Body of pancreas (tissue), 4 donors: Measurements from ENCODE around the gene ST3GAL4. TPM values are rescaled to one million over a fixed set of nuclear protein-coding genes. Genes with fewer than 3 reads are reported as not detected.

Experiments
- ATAC-seq: fragments of 150-250 bp; one replicate; pipeline ENCODE4 v1.9.1; 2016
- DNase-seq, 4 donors: peaks; one replicate each; pipeline ENCODE4 v3.0.0-alpha.2; 2019
- H3K27ac ChIP-seq, 4 donors: fragments of 200-600 bp; sonication (generic); 1 replicate in 3 of 4; 2 replicates in 1 of 4; pipeline versions ENCODE4 v1.5.1 to v1.6.1; 2016 to 2019; ENCODE audit warnings: mild to moderate bottlenecking in 1 of 4, mixed read lengths in 1 of 4, moderate library complexity in 1 of 4
- H3K27me3 ChIP-seq, 2 donors: fragments of 200-600 bp; sonication (generic); one replicate each; pipeline ENCODE4 v1.6.0; 2016; ENCODE audit warnings: mild to moderate bottlenecking in 1 of 2
- H3K36me3 ChIP-seq, 2 donors: fragments of 200-600 bp; sonication (generic); replicated peaks in 1 of 2; 2 replicates each; pipeline ENCODE4 v1.5.1; 2016; ENCODE audit warnings: low read depth in 2 of 2; ENCODE audit not compliant: insufficient read depth in 1 of 2
- H3K4me1 ChIP-seq: fragments of 200-600 bp; sonication (generic); one replicate; pipeline ENCODE4 v1.6.0; 2016
- H3K4me3 ChIP-seq, 2 donors: fragments of 200-600 bp; sonication (generic); 1 replicate in 1 of 2; 2 replicates in 1 of 2; pipeline ENCODE4 v1.5.1; 2016 to 2019
- H3K9me3 ChIP-seq, 3 donors: fragments of 200-600 bp; sonication (generic); 1 replicate in 2 of 3; 2 replicates in 1 of 3; pipeline ENCODE4 v1.5.1; 2016
- POLR2A ChIP-seq, 3 donors: fragments of 450-650 bp; IDR thresholded peaks; one replicate each; pipeline ENCODE4 v1.6.1; 2016; ENCODE audit warnings: antibody characterized with exemption in 3 of 3, mild to moderate bottlenecking in 2 of 3
- WGBS, 2 donors: methylation state at CpG; one replicate each; pipeline ENCODE4 v1.1.5; 2017; 5-methylcytosine and 5-hydroxymethylcytosine counted together
- intact Hi-C: fragments of 100-400 bp; cut with DNase I; formaldehyde crosslinking; loops from one replicate; pipeline ENCODE4 v1.15.1; 2023
- total RNA-seq, 2 donors: library from RNA; depleted of rRNA; stranded (reverse); fragments of >200 nt; gene quantifications; one replicate each; pipeline ENCODE4 v1.1.0, GENCODE V29; 2016
- TF ChIP-seq, protein P1 (sequence below), 7 experiments: fragments of 450-650 bp in 4 of 7; fragments of 200-600 bp in 3 of 7; sonication (generic) in 3 of 7; IDR thresholded peaks; one replicate each; pipeline ENCODE4 v1.5.1; 2016 to 2019; ENCODE audit warnings: antibody characterized with exemption in 7 of 7

Gene ST3GAL4
- total RNA-seq, 2 donors from 2014 or later: 7.5 to 14.8 TPM

DNA sequence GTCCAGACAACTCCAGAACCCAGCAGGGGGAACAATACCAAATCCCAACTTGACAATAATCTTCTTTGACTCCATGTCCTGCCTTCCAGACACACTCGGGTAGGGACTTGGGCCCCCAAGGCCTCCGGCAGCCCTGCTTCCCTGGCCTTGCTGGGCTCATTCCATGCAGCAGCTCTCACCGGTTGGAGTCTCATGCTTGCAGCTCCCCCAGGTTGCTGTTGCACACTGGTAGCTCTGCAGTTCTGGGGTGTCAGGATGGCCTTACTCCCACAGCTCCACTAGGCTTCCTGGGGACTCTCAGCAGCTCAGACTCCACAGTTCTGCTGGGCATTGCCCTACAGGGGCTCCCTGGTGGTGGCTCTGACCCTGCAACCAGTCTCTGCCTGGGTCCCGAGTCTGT lies 42.8 kb downstream of the ST3GAL4 start:
- H3K4me3 ChIP-seq: no peak overlapping the region
- 67 to 84% methylated on average over 1 to 4 of the region's 4 CpGs for WGBS, 2 donors
- TF ChIP-seq, protein P1, sequence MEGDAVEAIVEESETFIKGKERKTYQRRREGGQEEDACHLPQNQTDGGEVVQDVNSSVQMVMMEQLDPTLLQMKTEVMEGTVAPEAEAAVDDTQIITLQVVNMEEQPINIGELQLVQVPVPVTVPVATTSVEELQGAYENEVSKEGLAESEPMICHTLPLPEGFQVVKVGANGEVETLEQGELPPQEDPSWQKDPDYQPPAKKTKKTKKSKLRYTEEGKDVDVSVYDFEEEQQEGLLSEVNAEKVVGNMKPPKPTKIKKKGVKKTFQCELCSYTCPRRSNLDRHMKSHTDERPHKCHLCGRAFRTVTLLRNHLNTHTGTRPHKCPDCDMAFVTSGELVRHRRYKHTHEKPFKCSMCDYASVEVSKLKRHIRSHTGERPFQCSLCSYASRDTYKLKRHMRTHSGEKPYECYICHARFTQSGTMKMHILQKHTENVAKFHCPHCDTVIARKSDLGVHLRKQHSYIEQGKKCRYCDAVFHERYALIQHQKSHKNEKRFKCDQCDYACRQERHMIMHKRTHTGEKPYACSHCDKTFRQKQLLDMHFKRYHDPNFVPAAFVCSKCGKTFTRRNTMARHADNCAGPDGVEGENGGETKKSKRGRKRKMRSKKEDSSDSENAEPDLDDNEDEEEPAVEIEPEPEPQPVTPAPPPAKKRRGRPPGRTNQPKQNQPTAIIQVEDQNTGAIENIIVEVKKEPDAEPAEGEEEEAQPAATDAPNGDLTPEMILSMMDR (IDR thresholded peaks at IDR 0.05): no peak
- no peak for TF ChIP-seq POLR2A (IDR thresholded peaks at IDR 0.05)
- H3K27ac ChIP-seq: no peak overlapping the region
- no peaks in the 10 kb centered on the region for H3K27me3 ChIP-seq
- no peak for DNase-seq
- H3K9me3 ChIP-seq: no peaks in the 10 kb centered on the region
- intact Hi-C loops: no loop called here
- ATAC-seq: no peak
- H3K4me1 ChIP-seq: no peaks in the 10 kb centered on the region
- H3K36me3 ChIP-seq: no peaks in the 10 kb centered on the region

DNA sequence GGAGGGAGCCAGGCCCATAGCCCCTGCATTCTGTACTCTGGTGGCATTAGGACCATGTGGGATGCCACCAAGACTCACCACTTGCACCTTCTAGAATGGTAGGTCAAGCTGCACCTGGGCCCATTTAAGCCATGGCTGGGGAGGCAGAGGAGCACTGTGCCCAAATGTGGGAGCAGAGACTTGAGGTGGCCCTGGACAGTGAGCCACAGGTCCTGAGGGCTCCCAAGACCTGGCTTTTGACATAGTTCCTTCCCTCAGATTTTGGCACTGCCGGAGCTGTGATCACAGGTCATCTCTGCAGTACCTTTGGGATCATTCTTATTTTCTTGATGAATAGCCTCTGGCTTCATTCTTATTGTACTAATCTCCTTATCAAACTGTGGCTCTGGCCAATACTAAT lies 43.2 kb downstream of the ST3GAL4 start:
- no peak for TF ChIP-seq POLR2A (IDR thresholded peaks at IDR 0.05)
- TF ChIP-seq, protein P1 (IDR thresholded peaks at IDR 0.05): no peak
- no peak overlapping the region for H3K4me3 ChIP-seq
- no peaks in the 10 kb centered on the region for H3K9me3 ChIP-seq
- no peaks in the 10 kb centered on the region for H3K36me3 ChIP-seq
- DNase-seq: no peak
- 92 to 100% methylated on average over 1 of the region's 1 CpG for WGBS, 2 donors
- no peak overlapping the region for H3K27ac ChIP-seq
- intact Hi-C loops: no loop called here
- no peak for ATAC-seq
- H3K4me1 ChIP-seq: no peaks in the 10 kb centered on the region
- no peaks in the 10 kb centered on the region for H3K27me3 ChIP-seq

- no peak for TF ChIP-seq POLR2A (IDR thresholded peaks at IDR 0.05)
- TF ChIP-seq, protein P1 (IDR thresholded peaks at IDR 0.05): no peak
- ATAC-seq (no peak), DNase-seq (no peak)
- no peaks in the 10 kb centered on the region for H3K4me1 ChIP-seq
- intact Hi-C loops: no loop called here
- no peaks in the 10 kb centered on the region for H3K27me3 ChIP-seq
- H3K27ac ChIP-seq: no peak overlapping the region
- no peaks in the 10 kb centered on the region for H3K36me3 ChIP-seq
- no peaks in the 10 kb centered on the region for H3K9me3 ChIP-seq
- H3K4me3 ChIP-seq: no peak overlapping the region
These were observed 44.5 kb downstream of the ST3GAL4 start for GRCh38 chr11:126400019-126400418.

DNA sequence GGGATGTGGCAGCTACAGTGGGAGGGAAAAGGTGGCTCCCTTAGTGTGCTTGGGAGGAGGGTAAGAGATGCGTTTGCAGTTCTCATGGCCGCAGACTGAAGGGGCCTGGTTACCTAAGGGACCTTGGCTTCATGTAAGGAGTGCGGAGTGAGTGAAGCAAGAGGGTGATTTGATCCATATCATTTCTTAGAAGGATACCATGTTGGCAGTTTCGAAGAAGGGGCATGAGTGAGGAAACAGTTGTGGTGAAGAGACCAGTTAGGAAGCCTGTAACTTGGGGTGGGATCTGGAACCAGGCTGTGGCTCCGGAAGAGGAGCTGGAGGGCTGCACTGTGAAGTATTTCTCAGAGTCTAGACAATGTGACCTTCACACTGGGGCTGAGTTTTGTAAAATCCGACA lies 45.0 kb downstream of the ST3GAL4 start:
- Histone ChIP-seq H3K27ac (no peak overlapping the region), H3K4me3 (no peak overlapping the region), H3K36me3 (no peaks in the 10 kb centered on the region), H3K4me1 (no peaks in the 10 kb centered on the region), H3K27me3 (no peaks in the 10 kb centered on the region), H3K9me3 (no peaks in the 10 kb centered on the region)
- intact Hi-C loops: no loop called here
- ATAC-seq: no peak
- TF ChIP-seq POLR2A (IDR thresholded peaks at IDR 0.05): no peak
- TF ChIP-seq, protein P1 (IDR thresholded peaks at IDR 0.05): no peak
- DNase-seq: no peak
- 88 to 90% methylated on average over 6 of the region's 6 CpGs for WGBS, 2 donors

GRCh38 chr11:126403022-126403581 lies 47.6 kb downstream of the ST3GAL4 start:
- no peak overlapping the region for H3K27ac ChIP-seq
- no peak for DNase-seq

More at GRCh38 chr11:126403022-126403581, 47.6 kb downstream of the ST3GAL4 start:
- no peak for ATAC-seq
- Histone ChIP-seq H3K4me1 (no peaks in the 10 kb centered on the region), H3K27me3 (no peaks in the 10 kb centered on the region), H3K4me3 (no peak overlapping the region), H3K9me3 (no peaks in the 10 kb centered on the region), H3K36me3 (no peaks in the 10 kb centered on the region)
- TF ChIP-seq, protein P1 (IDR thresholded peaks at IDR 0.05): no peak
- no peak for TF ChIP-seq POLR2A (IDR thresholded peaks at IDR 0.05)
- WGBS, 2 donors: 83 to 92% methylated on average over 10 to 15 of the region's 15 CpGs
- intact Hi-C loops: no loop called here
